HEK293 (cell line): ENCODE results near the gene MEIKIN.

Source experiments
- CTCF ChIA-PET: fragments of 350-600 bp; formaldehyde crosslinking; extraction: SDS; loops from one replicate; lab custom pipeline; 2021; ENCODE audit warnings: antibody characterized with exemption; lab: Yijun Ruan, JAX
- POLR2A ChIA-PET: fragments of 300-600 bp; formaldehyde crosslinking; extraction: SDS; loops from one replicate; lab custom pipeline; 2020; ENCODE audit warnings: antibody characterized with exemption, inconsistent platforms; lab: Yijun Ruan, JAX
- H3K27ac ChIP-seq: fragments of 200-500 bp; sonication (Bioruptor generic); 2 replicates; pipeline ENCODE4 v1.5.1; 2014; ENCODE audit warnings: low read depth, low read length, control low read depth, inconsistent platforms; ENCODE audit errors: extremely low read depth
- H3K36me3 ChIP-seq, 2 experiments: fragments of 200-500 bp in 1 of 2; sonication (Bioruptor generic) in 1 of 2; 1 replicate in 1 of 2; 2 replicates in 1 of 2; pipeline ENCODE4 v1.5.1; 2014 to 2017; ENCODE audit warnings: inconsistent platforms in 2 of 2, low read length in 2 of 2; ENCODE audit not compliant: control insufficient read depth in 2 of 2, insufficient read depth in 1 of 2
- H3K4me1 ChIP-seq: fragments of 200-500 bp; sonication (Bioruptor generic); 2 replicates; pipeline ENCODE4 v1.5.1; 2014; ENCODE audit warnings: mild to moderate bottlenecking, low read length, inconsistent platforms; ENCODE audit not compliant: control insufficient read depth, insufficient read depth
- H3K4me3 ChIP-seq: 2 replicates; pipeline ENCODE4 v1.5.1; 2011; ENCODE audit warnings: low read depth, mild to moderate bottlenecking, control low read depth, low read length, moderate library complexity
- H3K9me3 ChIP-seq: fragments of 200-500 bp; sonication (Bioruptor generic); 2 replicates; pipeline ENCODE4 v1.5.1; 2014; ENCODE audit warnings: low read depth, low read length, inconsistent platforms; ENCODE audit not compliant: control insufficient read depth, insufficient read depth
- KLF10 ChIP-seq: fragments of 450-650 bp; IDR thresholded peaks from 2 replicates; pipeline ENCODE4 v1.5.1; 2018; ENCODE audit warnings: missing biosample characterization, mild to moderate bottlenecking, missing genetic modification characterization
- MZF1 ChIP-seq: fragments of 450-650 bp; formaldehyde crosslinking; IDR thresholded peaks from 2 replicates; pipeline ENCODE4 v1.5.1; 2017; ENCODE audit warnings: missing biosample characterization, missing genetic modification characterization, borderline replicate concordance
- SETDB1 ChIP-seq: IDR thresholded peaks from one replicate; pipeline ENCODE4 v1.6.1; 2017; ENCODE audit warnings: mild to moderate bottlenecking, low read length, moderate library complexity, mixed read lengths; ENCODE audit not compliant: insufficient read length
- ZNF140 ChIP-seq: fragments of 450-650 bp; formaldehyde crosslinking; IDR thresholded peaks from 2 replicates; pipeline ENCODE4 v1.5.1; 2016; ENCODE audit warnings: missing biosample characterization, missing genetic modification characterization
- ZNF146 ChIP-seq: fragments of 450-650 bp; formaldehyde crosslinking; IDR thresholded peaks from 2 replicates; pipeline ENCODE4 v1.5.1; 2016; ENCODE audit warnings: missing biosample characterization, missing genetic modification characterization
- ZNF292 ChIP-seq: fragments of 450-650 bp; formaldehyde crosslinking; IDR thresholded peaks from 2 replicates; pipeline ENCODE4 v1.5.1; 2016; ENCODE audit warnings: low read depth, missing biosample characterization, missing genetic modification characterization, borderline replicate concordance
- ZNF366 ChIP-seq: fragments of 450-650 bp; formaldehyde crosslinking; conservative IDR thresholded peaks from 2 replicates; pipeline ENCODE4 v1.5.1; 2016; ENCODE audit warnings: missing biosample characterization, missing genetic modification characterization
- ZNF501 ChIP-seq: fragments of 450-650 bp; formaldehyde crosslinking; IDR thresholded peaks from 2 replicates; pipeline ENCODE4 v1.5.1; 2016; ENCODE audit warnings: missing biosample characterization, missing genetic modification characterization
- ZNF629 ChIP-seq: fragments of 450-650 bp; formaldehyde crosslinking; IDR thresholded peaks from 2 replicates; pipeline ENCODE4 v1.5.1; 2017; ENCODE audit warnings: missing biosample characterization, missing genetic modification characterization
- TF ChIP-seq, protein P1 (sequence below): fragments of 450-650 bp; formaldehyde crosslinking; IDR thresholded peaks from 2 replicates; pipeline ENCODE4 v1.5.1; 2017; ENCODE audit warnings: missing biosample characterization, missing genetic modification characterization
- TF ChIP-seq, protein P2 (sequence below): fragments of 450-650 bp; formaldehyde crosslinking; IDR thresholded peaks from 2 replicates; pipeline ENCODE4 v1.5.1; 2017; ENCODE audit warnings: missing biosample characterization, missing genetic modification characterization
- TF ChIP-seq, protein P3 (sequence below): sonication (generic); formaldehyde crosslinking; IDR thresholded peaks from 2 replicates; pipeline ENCODE4 v1.8.1; 2022; ENCODE audit warnings: mild to moderate bottlenecking, moderate library complexity, missing genetic modification reagents
- TF ChIP-seq, protein P4 (sequence below): fragments of 450-650 bp; formaldehyde crosslinking; conservative IDR thresholded peaks from 2 replicates; pipeline ENCODE4 v1.5.1; 2016; ENCODE audit warnings: low read depth, missing biosample characterization, missing genetic modification characterization

MEIKIN gene

DNA sequence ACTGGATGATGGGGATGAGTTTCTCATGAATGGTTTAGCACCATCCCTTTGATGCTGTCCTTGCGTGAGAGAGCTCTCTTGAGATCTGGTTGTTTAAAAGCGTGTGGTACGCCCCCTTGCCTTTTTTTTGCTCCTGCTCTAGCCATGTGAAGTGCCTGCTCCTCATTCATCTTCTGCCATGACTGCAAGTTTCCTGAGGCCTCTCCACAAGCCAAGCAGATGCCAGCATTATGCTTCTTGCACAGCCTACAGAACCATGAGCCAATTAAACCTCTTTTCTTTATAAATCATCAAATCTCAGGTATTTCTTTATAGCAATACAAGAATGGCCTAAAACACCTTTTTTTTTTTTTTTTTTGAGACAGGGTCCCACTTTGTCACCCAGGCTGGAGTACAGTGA lies 181.5 kb downstream of the MEIKIN start:
- TF ChIP-seq KLF10 (tag by site-specific recombination) = no peak
- TF ChIP-seq SETDB1 = peak; percentile 64
- TF ChIP-seq, protein P1, sequence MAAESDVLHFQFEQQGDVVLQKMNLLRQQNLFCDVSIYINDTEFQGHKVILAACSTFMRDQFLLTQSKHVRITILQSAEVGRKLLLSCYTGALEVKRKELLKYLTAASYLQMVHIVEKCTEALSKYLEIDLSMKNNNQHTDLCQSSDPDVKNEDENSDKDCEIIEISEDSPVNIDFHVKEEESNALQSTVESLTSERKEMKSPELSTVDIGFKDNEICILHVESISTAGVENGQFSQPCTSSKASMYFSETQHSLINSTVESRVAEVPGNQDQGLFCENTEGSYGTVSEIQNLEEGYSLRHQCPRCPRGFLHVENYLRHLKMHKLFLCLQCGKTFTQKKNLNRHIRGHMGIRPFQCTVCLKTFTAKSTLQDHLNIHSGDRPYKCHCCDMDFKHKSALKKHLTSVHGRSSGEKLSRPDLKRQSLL (tag by site-specific recombination) = 0 out of 2 replicates have a peak, but pooled peaks have one; percentile 15
- no peak for TF ChIP-seq ZNF629
- TF ChIP-seq, protein P2, sequence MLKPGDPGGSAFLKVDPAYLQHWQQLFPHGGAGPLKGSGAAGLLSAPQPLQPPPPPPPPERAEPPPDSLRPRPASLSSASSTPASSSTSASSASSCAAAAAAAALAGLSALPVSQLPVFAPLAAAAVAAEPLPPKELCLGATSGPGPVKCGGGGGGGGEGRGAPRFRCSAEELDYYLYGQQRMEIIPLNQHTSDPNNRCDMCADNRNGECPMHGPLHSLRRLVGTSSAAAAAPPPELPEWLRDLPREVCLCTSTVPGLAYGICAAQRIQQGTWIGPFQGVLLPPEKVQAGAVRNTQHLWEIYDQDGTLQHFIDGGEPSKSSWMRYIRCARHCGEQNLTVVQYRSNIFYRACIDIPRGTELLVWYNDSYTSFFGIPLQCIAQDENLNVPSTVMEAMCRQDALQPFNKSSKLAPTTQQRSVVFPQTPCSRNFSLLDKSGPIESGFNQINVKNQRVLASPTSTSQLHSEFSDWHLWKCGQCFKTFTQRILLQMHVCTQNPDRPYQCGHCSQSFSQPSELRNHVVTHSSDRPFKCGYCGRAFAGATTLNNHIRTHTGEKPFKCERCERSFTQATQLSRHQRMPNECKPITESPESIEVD (tag by site-specific recombination) = no peak
- TF ChIP-seq ZNF292 (tag by site-specific recombination) = no peak
- TF ChIP-seq, all 188 proteins: peak for 2
- no peak overlapping the region for H3K27ac ChIP-seq
- no peak overlapping the region for H3K4me3 ChIP-seq
- CTCF ChIA-PET = no interaction called here
- POLR2A ChIA-PET = no interaction called here
- H3K9me3 ChIP-seq = no peaks in the 10 kb centered on the region
- H3K4me1 ChIP-seq = no peaks in the 10 kb centered on the region
- H3K36me3 ChIP-seq = no peaks in the 10 kb centered on the region

DNA sequence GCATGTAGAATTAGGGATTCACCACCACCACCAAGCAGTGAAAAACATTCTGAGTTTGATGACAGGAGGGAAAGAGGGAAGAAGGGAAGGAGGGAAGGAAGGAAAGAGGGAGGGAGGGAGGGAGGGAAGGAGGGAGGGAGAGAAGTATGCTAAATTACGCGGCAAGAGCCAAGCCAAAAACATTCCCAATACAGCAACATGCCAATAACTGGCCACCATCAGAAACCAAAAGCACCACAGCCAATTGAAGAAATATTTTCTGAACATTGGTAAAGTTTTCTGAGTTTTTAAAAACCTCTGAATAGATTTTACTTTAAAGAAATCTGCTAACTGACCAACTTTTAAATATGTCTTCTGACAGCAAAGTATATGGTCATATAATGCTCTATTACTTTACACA lies 184.7 kb downstream of the MEIKIN start:
- no peaks in the 10 kb centered on the region for H3K36me3 ChIP-seq
- TF ChIP-seq ZNF501 (tag by site-specific recombination) (no peak), ZNF366 (peak; percentile 67; the same call in 1 of the 2 replicates), ZNF140 (tag by site-specific recombination) (no peak)
- TF ChIP-seq, protein P3, sequence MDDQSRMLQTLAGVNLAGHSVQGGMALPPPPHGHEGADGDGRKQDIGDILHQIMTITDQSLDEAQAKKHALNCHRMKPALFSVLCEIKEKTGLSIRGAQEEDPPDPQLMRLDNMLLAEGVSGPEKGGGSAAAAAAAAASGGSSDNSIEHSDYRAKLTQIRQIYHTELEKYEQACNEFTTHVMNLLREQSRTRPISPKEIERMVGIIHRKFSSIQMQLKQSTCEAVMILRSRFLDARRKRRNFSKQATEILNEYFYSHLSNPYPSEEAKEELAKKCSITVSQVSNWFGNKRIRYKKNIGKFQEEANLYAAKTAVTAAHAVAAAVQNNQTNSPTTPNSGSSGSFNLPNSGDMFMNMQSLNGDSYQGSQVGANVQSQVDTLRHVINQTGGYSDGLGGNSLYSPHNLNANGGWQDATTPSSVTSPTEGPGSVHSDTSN = no peak
- TF ChIP-seq, protein P4, sequence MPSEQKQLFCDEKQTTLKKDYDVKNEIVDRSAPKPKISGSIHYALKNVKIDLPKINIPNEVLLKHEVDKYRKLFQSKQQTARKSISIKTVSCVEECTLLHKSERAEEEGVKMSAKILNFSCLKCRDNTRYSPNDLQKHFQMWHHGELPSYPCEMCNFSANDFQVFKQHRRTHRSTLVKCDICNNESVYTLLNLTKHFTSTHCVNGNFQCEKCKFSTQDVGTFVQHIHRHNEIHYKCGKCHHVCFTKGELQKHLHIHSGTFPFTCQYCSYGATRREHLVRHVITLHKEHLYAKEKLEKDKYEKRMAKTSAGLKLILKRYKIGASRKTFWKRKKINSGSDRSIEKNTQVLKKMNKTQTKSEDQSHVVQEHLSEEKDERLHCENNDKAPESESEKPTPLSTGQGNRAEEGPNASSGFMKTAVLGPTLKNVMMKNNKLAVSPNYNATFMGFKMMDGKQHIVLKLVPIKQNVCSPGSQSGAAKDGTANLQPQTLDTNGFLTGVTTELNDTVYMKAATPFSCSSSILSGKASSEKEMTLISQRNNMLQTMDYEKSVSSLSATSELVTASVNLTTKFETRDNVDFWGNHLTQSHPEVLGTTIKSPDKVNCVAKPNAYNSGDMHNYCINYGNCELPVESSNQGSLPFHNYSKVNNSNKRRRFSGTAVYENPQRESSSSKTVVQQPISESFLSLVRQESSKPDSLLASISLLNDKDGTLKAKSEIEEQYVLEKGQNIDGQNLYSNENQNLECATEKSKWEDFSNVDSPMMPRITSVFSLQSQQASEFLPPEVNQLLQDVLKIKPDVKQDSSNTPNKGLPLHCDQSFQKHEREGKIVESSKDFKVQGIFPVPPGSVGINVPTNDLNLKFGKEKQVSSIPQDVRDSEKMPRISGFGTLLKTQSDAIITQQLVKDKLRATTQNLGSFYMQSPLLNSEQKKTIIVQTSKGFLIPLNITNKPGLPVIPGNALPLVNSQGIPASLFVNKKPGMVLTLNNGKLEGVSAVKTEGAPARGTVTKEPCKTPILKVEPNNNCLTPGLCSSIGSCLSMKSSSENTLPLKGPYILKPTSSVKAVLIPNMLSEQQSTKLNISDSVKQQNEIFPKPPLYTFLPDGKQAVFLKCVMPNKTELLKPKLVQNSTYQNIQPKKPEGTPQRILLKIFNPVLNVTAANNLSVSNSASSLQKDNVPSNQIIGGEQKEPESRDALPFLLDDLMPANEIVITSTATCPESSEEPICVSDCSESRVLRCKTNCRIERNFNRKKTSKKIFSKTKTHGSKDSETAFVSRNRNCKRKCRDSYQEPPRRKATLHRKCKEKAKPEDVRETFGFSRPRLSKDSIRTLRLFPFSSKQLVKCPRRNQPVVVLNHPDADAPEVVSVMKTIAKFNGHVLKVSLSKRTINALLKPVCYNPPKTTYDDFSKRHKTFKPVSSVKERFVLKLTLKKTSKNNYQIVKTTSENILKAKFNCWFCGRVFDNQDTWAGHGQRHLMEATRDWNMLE = no peak
- POLR2A ChIA-PET = no interaction called here
- CTCF ChIA-PET = interaction anchor here (0.6 kb wide), 1 partner anchor 12 kb away, joined by 3 read pairs; no protein-coding TSS in a partner anchor
- peaks cover 8% of the 10 kb centered on the region for H3K4me1 ChIP-seq
- H3K9me3 ChIP-seq = no peaks in the 10 kb centered on the region
- H3K4me3 ChIP-seq = no peak overlapping the region
- H3K27ac ChIP-seq = no peak overlapping the region

DNA sequence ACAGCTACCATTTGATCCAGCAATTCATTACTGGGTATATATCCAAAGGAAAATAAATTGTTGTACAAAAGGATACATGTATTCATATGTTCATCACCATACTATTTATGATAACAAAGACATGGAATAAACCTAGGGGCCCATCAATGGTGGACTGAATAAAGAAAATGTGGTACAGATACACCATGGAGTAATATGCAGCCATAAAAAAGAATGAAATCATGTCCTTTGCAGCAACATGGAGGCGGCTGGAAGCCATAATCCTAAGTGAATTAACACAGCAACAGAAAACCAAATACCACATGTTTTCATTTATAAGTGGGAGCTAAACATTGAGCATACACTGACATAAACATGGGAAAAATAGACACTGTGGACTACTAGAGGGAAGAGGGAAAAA lies 185.8 kb downstream of the MEIKIN start:
- POLR2A ChIA-PET = no interaction called here

More for the DNA sequence above, 185.8 kb downstream of the MEIKIN start:
- H3K36me3 ChIP-seq = no peaks in the 10 kb centered on the region
- H3K4me3 ChIP-seq = no peak overlapping the region
- TF ChIP-seq ZNF146 (tag by site-specific recombination) (peak; percentile 93), MZF1 (tag by site-specific recombination) (no peak)
- TF ChIP-seq, all 188 proteins: peak for 1
- no peaks in the 10 kb centered on the region for H3K9me3 ChIP-seq
- no peak overlapping the region for H3K27ac ChIP-seq
- CTCF ChIA-PET = no interaction called here
- peaks cover 8% of the 10 kb centered on the region for H3K4me1 ChIP-seq
